Measurements from ENCODE around the gene XRN1. TPM values are rescaled to one million over a fixed set of nuclear protein-coding genes. Genes with fewer than 3 reads are reported as not detected.
A peak's percentile ranks its signal among the peaks of the same experiment; 100 is the strongest.

Gene XRN1
- total RNA-seq (2022), result 20.8 and 23.3 TPM in 2 replicates
- Bru-seq, nascent RNA, result percentile 78 among the genes with signal in this experiment
- percentile 79 among the genes with signal in this experiment for BruChase-seq, experiment 1, labeled RNA remaining after a 2-hour chase
- BruChase-seq, experiment 2, labeled RNA remaining after a 6-hour chase, result percentile 74 among the genes with signal in this experiment
- long read RNA-seq, transcript XRN1-203 (12 exons, 2,075 nt), result major isoform, 5 of 12 reads
- long read RNA-seq, partial matches to known transcripts, result 5 of 12 reads
- long read RNA-seq, other reads (novel, unspliced or antisense), result 2 of 12 reads

- peak within 1 kb of the TSS; percentile 98 for H3K4me3 Mint-ChIP-seq (ENCODE audit: unreplicated experiment)
- ChIA-PET CTCF (no interaction called here), POLR2A (no interaction called here)
- BruUV-seq (replicated peaks), result TSS peak; percentile 92
- Histone ChIP-seq H3K27me3 (replicated peaks; ENCODE audit: control insufficient read depth, insufficient read depth, low read length) (no peaks in the 10 kb centered on the region), H3K4me3 (ENCODE audit: low read depth, low read length) (peak within 1 kb of the TSS; percentile 100), H3K36me3 (ENCODE audit: control insufficient read depth, insufficient read depth, low read length) (no peaks in the 10 kb centered on the region), H3K4me1 (peaks cover 9% of the 10 kb centered on the region), H3K9me3 (no peaks in the 10 kb centered on the region)
- peak within 1 kb of the TSS; percentile 100 for H3K27ac Mint-ChIP-seq (ENCODE audit: unreplicated experiment)
- peaks cover 12% of the 10 kb centered on the region for H3K36me3 Mint-ChIP-seq (ENCODE audit: insufficient read depth, unreplicated experiment)
- H3K9me3 Mint-ChIP-seq (ENCODE audit: unreplicated experiment), result no peaks in the 10 kb centered on the region
- TF ChIP-seq CTCF (IDR thresholded peaks at IDR 0.05; ENCODE audit: insufficient read depth in 1 of 2, low read depth in 1 of 2, low read length in 1 of 2, severe bottlenecking in 1 of 2, unreplicated experiment in 1 of 2), result no peak
- no peaks in the 10 kb centered on the region for H3K27me3 Mint-ChIP-seq (ENCODE audit: insufficient read depth, unreplicated experiment)
- no peaks in the 10 kb centered on the region for H3K4me1 Mint-ChIP-seq (ENCODE audit: low read depth, unreplicated experiment)
- peak; percentile 96 to 99 for DNase-seq
- intact Hi-C loops (cut with micrococcal nuclease; ENCODE audit: unreplicated experiment), result no loop called here
These were observed at the start of gene XRN1 for GRCh38 chr3:142447852-142448823. TSS of gene XRN1 (minus strand) at chr3:142448037. CDS start at chr3:142447944, 93 bp downstream.

GRCh38 chr3:142495103-142495502, 47.3 kb upstream of the XRN1 start:
- intact Hi-C loops (cut with micrococcal nuclease; ENCODE audit: unreplicated experiment), result no loop called here
- no peak for DNase-seq
- Histone ChIP-seq H3K4me1 (no peaks in the 10 kb centered on the region), H3K36me3 (ENCODE audit: control insufficient read depth, insufficient read depth, low read length) (no peaks in the 10 kb centered on the region), H3K9me3 (no peaks in the 10 kb centered on the region), H3K4me3 (ENCODE audit: low read depth, low read length) (no peak overlapping the region), H3K27me3 (replicated peaks; ENCODE audit: control insufficient read depth, insufficient read depth, low read length) (no peaks in the 10 kb centered on the region)
- no peak overlapping the region for H3K27ac Mint-ChIP-seq (ENCODE audit: unreplicated experiment)
- ChIA-PET CTCF (no interaction called here), POLR2A (no interaction called here)
- BruUV-seq (replicated peaks), result no TSS peak
- no peaks in the 10 kb centered on the region for H3K4me1 Mint-ChIP-seq (ENCODE audit: low read depth, unreplicated experiment)
- H3K27me3 Mint-ChIP-seq (ENCODE audit: insufficient read depth, unreplicated experiment), result no peaks in the 10 kb centered on the region
- H3K36me3 Mint-ChIP-seq (ENCODE audit: insufficient read depth, unreplicated experiment), result peaks cover 32% of the 10 kb centered on the region
- H3K4me3 Mint-ChIP-seq (ENCODE audit: unreplicated experiment), result no peak overlapping the region
- no peak for TF ChIP-seq CTCF (IDR thresholded peaks at IDR 0.05; ENCODE audit: insufficient read depth in 1 of 2, low read depth in 1 of 2, low read length in 1 of 2, severe bottlenecking in 1 of 2, unreplicated experiment in 1 of 2)
- no peaks in the 10 kb centered on the region for H3K9me3 Mint-ChIP-seq (ENCODE audit: unreplicated experiment)

- no peaks in the 10 kb centered on the region for H3K9me3 ChIP-seq
- Mint-ChIP-seq H3K27me3 (ENCODE audit: insufficient read depth, unreplicated experiment) (no peaks in the 10 kb centered on the region), H3K27ac (ENCODE audit: unreplicated experiment) (no peak overlapping the region), H3K36me3 (ENCODE audit: insufficient read depth, unreplicated experiment) (peaks cover 26% of the 10 kb centered on the region), H3K4me3 (ENCODE audit: unreplicated experiment) (no peak overlapping the region), H3K4me1 (ENCODE audit: low read depth, unreplicated experiment) (no peaks in the 10 kb centered on the region), H3K9me3 (ENCODE audit: unreplicated experiment) (no peaks in the 10 kb centered on the region)
- intact Hi-C loops (cut with micrococcal nuclease; ENCODE audit: unreplicated experiment), result no loop called here
- H3K4me3 ChIP-seq (ENCODE audit: low read depth, low read length), result no peak overlapping the region
- ChIA-PET POLR2A (no interaction called here), CTCF (no interaction called here)
- no TSS peak for BruUV-seq (replicated peaks)
- no peaks in the 10 kb centered on the region for H3K36me3 ChIP-seq (ENCODE audit: control insufficient read depth, insufficient read depth, low read length)
- DNase-seq, result no peak
- no peak for TF ChIP-seq CTCF (IDR thresholded peaks at IDR 0.05; ENCODE audit: insufficient read depth in 1 of 2, low read depth in 1 of 2, low read length in 1 of 2, severe bottlenecking in 1 of 2, unreplicated experiment in 1 of 2)
- no peaks in the 10 kb centered on the region for H3K27me3 ChIP-seq (replicated peaks; ENCODE audit: control insufficient read depth, insufficient read depth, low read length)
- no peaks in the 10 kb centered on the region for H3K4me1 ChIP-seq
These were observed 44.3 kb upstream of the XRN1 start for GRCh38 chr3:142492184-142492583.

Measured in Caco-2 (cell line).